ENCODE measurements around the gene UBR4. TPM values are rescaled to one million over a fixed set of nuclear protein-coding genes. Genes with fewer than 3 reads are reported as not detected.

Gene UBR4
- total and polyA plus RNA-seq, 2 of the 8 experiments (the other 6 are each of a cell fraction or from before 2014, with no cell fraction given), result 139 to 152 TPM

GRCh38 chr1:19044975-19045831, 164.9 kb downstream of the UBR4 start:
- no peaks in the 10 kb centered on the region for H3K36me3 ChIP-seq (ENCODE audit: control insufficient read depth in 2 of 4, insufficient read depth in 4 of 4, low read length in 3 of 4)

More at GRCh38 chr1:19044975-19045831, 164.9 kb downstream of the UBR4 start:
- Histone ChIP-seq H4K5ac (ENCODE audit: insufficient read length, low read depth, low read length) (no peak overlapping the region), H3K56ac (replicated peaks; ENCODE audit: insufficient read length, low read depth, low read length) (no peak overlapping the region), H3K23ac (ENCODE audit: insufficient read length) (no peak overlapping the region), H2AK5ac (ENCODE audit: low read depth, low read length) (no peak overlapping the region), H2AFZ (ENCODE audit: low read length) (no peak overlapping the region), H4K91ac (replicated peaks; ENCODE audit: insufficient read length, low read length) (no peak overlapping the region), H2BK12ac (ENCODE audit: low read depth, low read length) (no peak overlapping the region), H3K4me2 (ENCODE audit: insufficient read depth in 1 of 2, low read depth in 2 of 2, low read length in 2 of 2) (no peak overlapping the region), H3K9me3 (ENCODE audit: insufficient read depth in 2 of 2, low read depth in 1 of 2, low read length in 1 of 2) (no peaks in the 10 kb centered on the region), H2BK5ac (ENCODE audit: low read depth, low read length) (no peak overlapping the region), H3K18ac (ENCODE audit: extremely low read depth, low read length) (no peak overlapping the region), H2BK15ac (ENCODE audit: low read length) (0 out of 2 replicates have a peak overlapping the region, but pooled peaks have one; percentile 49), H4K20me1 (replicated peaks in 1 of 2; ENCODE audit: control insufficient read depth in 1 of 2, insufficient read depth in 2 of 2, low read length in 2 of 2) (no peaks in the 10 kb centered on the region), H4K8ac (ENCODE audit: extremely low read depth, insufficient read depth, low read length) (no peak overlapping the region), H3K79me2 (ENCODE audit: control insufficient read depth in 1 of 2, insufficient read depth in 2 of 2, low read length in 2 of 2) (no peaks in the 10 kb centered on the region), H3K4ac (replicated peaks; ENCODE audit: insufficient read length, low read depth, low read length) (no peak overlapping the region), H3K9ac (replicated peaks in 1 of 4; ENCODE audit: extremely low read depth in 1 of 4, low read depth in 3 of 4, low read length in 3 of 4) (no peak overlapping the region), H3K4me3 (ENCODE audit: extremely low read depth in 1 of 4, insufficient read depth in 2 of 4, low read depth in 3 of 4, low read length in 4 of 4) (no peak overlapping the region), H3K14ac (ENCODE audit: insufficient read length) (no peak overlapping the region), H3K4me1 (replicated peaks in 1 of 4; ENCODE audit: control insufficient read depth in 3 of 4, insufficient read depth in 4 of 4, low read length in 3 of 4) (peaks cover 0 to 3% (median 1%) of the 10 kb centered on the region in 4 experiments; a peak in 3 of 7 replicates), H2BK120ac (replicated peaks; ENCODE audit: low read depth, low read length) (no peak overlapping the region), H3K23me2 (ENCODE audit: low read depth, low read length) (no peaks in the 10 kb centered on the region), H2BK20ac (ENCODE audit: low read length) (no peak overlapping the region), H3K27me3 (replicated peaks in 1 of 4; ENCODE audit: control insufficient read depth in 3 of 4, extremely low read depth in 1 of 4, insufficient read depth in 3 of 4, low read length in 3 of 4) (no peaks in the 10 kb centered on the region), H3K27ac (ENCODE audit: low read depth, low read length) (no peak overlapping the region), H3K79me1 (ENCODE audit: low read depth, low read length) (peaks cover 2% of the 10 kb centered on the region; the same call in 1 of the 2 replicates)
- ChIA-PET CTCF (ENCODE audit: partially characterized antibody) (interaction anchor here (0.6 to 2.5 kb wide), 4 partner anchors 7 to 83 kb away, joined by 3 to 9 read pairs (median 3); no protein-coding TSS in a partner anchor), POLR2A (ENCODE audit: partially characterized antibody) (no interaction called here)
- WGBS, 2 experiments (ENCODE audit: extremely low coverage in 1 of 2, insufficient coverage in 1 of 2, insufficient read length in 1 of 2, insufficient replicate concordance in 2 of 2, low coverage in 1 of 2, low lambda C conversion rate in 2 of 2, missing lambda C conversion rate in 1 of 2), result 81% methylated on average over 24 of the region's 24 CpGs; no CpG with 5 or more reads in 1 of the 2 experiments
- TF ChIP-seq SUZ12 (IDR thresholded peaks at IDR 0.05; ENCODE audit: low read length) (no peak), SIRT6 (IDR thresholded peaks at IDR 0.05; ENCODE audit: low read length) (no peak), GTF2F1 (IDR thresholded peaks at IDR 0.05; ENCODE audit: borderline replicate concordance, low read depth, low read length) (no peak), PHF8 (conservative IDR thresholded peaks at IDR 0.05; ENCODE audit: low read depth, low read length) (no peak), TCF12 (IDR thresholded peaks at IDR 0.05; ENCODE audit: low read depth, low read length) (no peak), RNF2 (IDR thresholded peaks at IDR 0.05; ENCODE audit: borderline replicate concordance, low read depth, low read length, missing control alignments, poor library complexity, severe bottlenecking) (no peak)
- DNase-seq (ENCODE audit: low read depth in 1 of 2, low spot score in 2 of 2) (no peak), FAIRE-seq (no peak)
